GM23338 (cell line): ENCODE data around the gene SCAPER. TPM values are rescaled to one million over a fixed set of nuclear protein-coding genes. Genes with fewer than 3 reads are reported as not detected.
"Not testable (repeated sequence)": the region's sequence is repeated elsewhere in the genome, so short reads cannot be mapped to it uniquely, and the experiment has no call there.

Experiments used
- ATAC-seq: fragments of 200-7000 bp; cut with Tn5 transposase; 3 replicates; pipeline ENCODE4 v1.9.1; 2020
- DNase-seq: peaks from one replicate; pipeline ENCODE4 v3.0.0-alpha.2; 2015; ENCODE audit warnings: low spot score
- H2AFZ ChIP-seq: fragments of 200-600 bp; sonication (generic); 2 replicates; pipeline ENCODE4 v1.8.0; 2016; ENCODE audit warnings: antibody characterized with exemption, mild to moderate bottlenecking, moderate library complexity
- H3F3A ChIP-seq: fragments of 200-600 bp; sonication (generic); replicated peaks from 2 replicates; pipeline ENCODE4 v1.8.0; 2017; ENCODE audit warnings: antibody characterized with exemption, mixed run types, low read depth
- H3K27ac ChIP-seq: fragments of 200-600 bp; sonication (generic); 2 replicates; pipeline ENCODE4 v1.6.1; 2016; ENCODE audit warnings: low read depth
- H3K27me3 ChIP-seq: fragments of 200-600 bp; sonication (generic); 2 replicates; pipeline ENCODE4 v1.8.0; 2016; ENCODE audit warnings: mild to moderate bottlenecking, mixed run types, moderate library complexity; ENCODE audit not compliant: insufficient read depth
- H3K36me3 ChIP-seq: fragments of 200-600 bp; sonication (generic); 2 replicates; pipeline ENCODE4 v1.8.0; 2016; ENCODE audit warnings: mild to moderate bottlenecking; ENCODE audit not compliant: insufficient read depth
- H3K4me1 ChIP-seq: fragments of 200-600 bp; sonication (generic); 2 replicates; pipeline ENCODE4 v1.8.0; 2016; ENCODE audit warnings: mild to moderate bottlenecking, moderate library complexity; ENCODE audit not compliant: insufficient read depth
- H3K4me2 ChIP-seq: fragments of 200-600 bp; sonication (generic); 2 replicates; pipeline ENCODE4 v1.7.1; 2017; ENCODE audit warnings: mixed run types
- H3K4me3 ChIP-seq: fragments of 200-600 bp; sonication (generic); 2 replicates; pipeline ENCODE4 v1.6.1; 2016; ENCODE audit warnings: mixed run types
- H3K79me2 ChIP-seq: fragments of 200-600 bp; sonication (generic); replicated peaks from 2 replicates; pipeline ENCODE4 v1.8.0; 2017; ENCODE audit warnings: mild to moderate bottlenecking; ENCODE audit not compliant: insufficient read depth
- H3K9me2 ChIP-seq: fragments of 200-600 bp; sonication (generic); 2 replicates; pipeline ENCODE4 v1.8.0; 2017; ENCODE audit not compliant: insufficient read depth
- H4K20me1 ChIP-seq: fragments of 200-600 bp; sonication (generic); replicated peaks from 2 replicates; pipeline ENCODE4 v1.8.0; 2017; ENCODE audit warnings: mild to moderate bottlenecking; ENCODE audit not compliant: insufficient read depth
- H3K27ac Mint-ChIP-seq: 2 replicates; pipeline ENCODE4 v1.8.0; 2020; ENCODE audit warnings: inconsistent platforms, mild to moderate bottlenecking, moderate library complexity, mixed read lengths
- H3K27me3 Mint-ChIP-seq: 3 replicates; pipeline ENCODE4 v1.8.0; 2022; ENCODE audit warnings: low read depth, mild to moderate bottlenecking, moderate library complexity, mixed read lengths, inconsistent platforms; ENCODE audit not compliant: insufficient read depth, poor library complexity
- H3K36me3 Mint-ChIP-seq: 3 replicates; pipeline ENCODE4 v1.8.0; 2021; ENCODE audit warnings: low read depth, mild to moderate bottlenecking, inconsistent platforms, moderate library complexity, mixed read lengths
- H3K4me1 Mint-ChIP-seq: 3 replicates; pipeline ENCODE4 v1.8.0; 2020; ENCODE audit warnings: mild to moderate bottlenecking, inconsistent platforms, mixed read lengths
- H3K4me3 Mint-ChIP-seq: 3 replicates; pipeline ENCODE4 v1.8.0; 2021; ENCODE audit warnings: moderate library complexity, mild to moderate bottlenecking, inconsistent platforms, mixed read lengths
- H3K9me3 Mint-ChIP-seq: 3 replicates; pipeline ENCODE4 v1.8.0; 2020; ENCODE audit warnings: moderate library complexity, mild to moderate bottlenecking, inconsistent platforms, mixed read lengths
- CREB1 ChIP-seq: fragments of 250-450 bp; sonication (Bioruptor Pico); IDR thresholded peaks from 2 replicates; pipeline ENCODE4 v1.5.0; 2020; ENCODE audit warnings: low read depth, mild to moderate bottlenecking, moderate library complexity
- EZH2 ChIP-seq: fragments of 200-600 bp; sonication (generic); IDR thresholded peaks from one replicate; pipeline ENCODE4 v1.8.0; 2017; ENCODE audit warnings: antibody characterized with exemption, mild to moderate bottlenecking, low read depth; ENCODE audit not compliant: unreplicated experiment
- JUNB ChIP-seq: IDR thresholded peaks from one replicate; pipeline ENCODE4 v1.6.1; 2016; ENCODE audit warnings: antibody characterized with exemption; ENCODE audit not compliant: unreplicated experiment
- POLR2AphosphoS5 ChIP-seq: IDR thresholded peaks from 2 replicates; pipeline ENCODE4 v1.6.1; 2016; ENCODE audit warnings: antibody characterized with exemption, low read depth
- STAT1 ChIP-seq: IDR thresholded peaks from one replicate; pipeline ENCODE4 v1.6.1; 2016; ENCODE audit warnings: antibody characterized with exemption; ENCODE audit not compliant: unreplicated experiment
- ZNF114 ChIP-seq: fragments of 250-450 bp; sonication (Bioruptor Pico); IDR thresholded peaks from 2 replicates; pipeline ENCODE4 v1.5.0; 2020; ENCODE audit warnings: mild to moderate bottlenecking, moderate library complexity
- polyA plus RNA-seq: library from polyadenylated mRNA; unstranded; fragments of >200 nt; fragmentation: Nextera tagmentation; extraction: Ambion mirVana; gene quantifications from 2 replicates; pipeline ENCODE4 v1.2.1, GENCODE V29; 2016
- total RNA-seq: library from RNA; depleted of rRNA; stranded (reverse); fragments of >200 nt; shearing (Covaris generic); gene quantifications from 2 replicates; pipeline ENCODE4 v1.2.3, GENCODE V29; 2014
- TF ChIP-seq, protein P1 (sequence below), 2 experiments: fragments of 200-600 bp in 1 of 2; sonication (generic) in 1 of 2; conservative IDR thresholded peaks; 2 replicates each; pipeline versions ENCODE4 v1.5.1 to v1.6.1; 2016 to 2017; ENCODE audit warnings: antibody characterized with exemption in 2 of 2, low read depth in 2 of 2, mild to moderate bottlenecking in 2 of 2, moderate library complexity in 1 of 2
- TF ChIP-seq, protein P2 (sequence below): IDR thresholded peaks from 2 replicates; pipeline ENCODE4 v1.6.1; 2016; ENCODE audit warnings: antibody characterized with exemption

Gene SCAPER
- total and polyA plus RNA-seq, 2 experiments from 2014 or later: 9.1 to 17.6 TPM

DNA sequence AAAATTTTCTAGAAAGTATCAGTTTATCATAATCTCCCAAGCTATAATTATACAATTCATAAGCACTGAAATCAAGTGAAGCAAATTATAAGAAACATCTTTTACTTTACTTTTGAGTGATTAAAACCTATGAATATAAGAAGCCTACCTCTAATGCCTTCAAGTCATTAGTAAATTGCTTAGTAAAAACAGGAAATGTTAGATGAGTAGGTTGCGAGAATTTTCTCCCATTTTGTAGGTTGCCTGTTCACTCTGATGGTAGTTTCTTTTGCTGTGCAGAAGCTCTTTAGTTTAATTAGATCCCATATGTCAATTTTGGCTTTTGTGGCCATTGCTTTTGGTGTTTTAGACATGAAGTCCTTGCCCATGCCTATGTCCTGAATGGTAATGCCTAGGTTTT lies 201.1 kb downstream of the SCAPER start:
- not testable (repeated sequence) for H3K27ac ChIP-seq, H3F3A ChIP-seq, H3K4me1 ChIP-seq, H2AFZ ChIP-seq, H3K9me3 Mint-ChIP-seq, H3K36me3 Mint-ChIP-seq, H3K4me3 Mint-ChIP-seq, ATAC-seq, H3K4me3 ChIP-seq, DNase-seq, H4K20me1 ChIP-seq, H3K9me2 ChIP-seq, H3K4me1 Mint-ChIP-seq, H3K36me3 ChIP-seq, H3K79me2 ChIP-seq, H3K4me2 ChIP-seq, H3K27me3 Mint-ChIP-seq, H3K27ac Mint-ChIP-seq, H3K27me3 ChIP-seq

DNA sequence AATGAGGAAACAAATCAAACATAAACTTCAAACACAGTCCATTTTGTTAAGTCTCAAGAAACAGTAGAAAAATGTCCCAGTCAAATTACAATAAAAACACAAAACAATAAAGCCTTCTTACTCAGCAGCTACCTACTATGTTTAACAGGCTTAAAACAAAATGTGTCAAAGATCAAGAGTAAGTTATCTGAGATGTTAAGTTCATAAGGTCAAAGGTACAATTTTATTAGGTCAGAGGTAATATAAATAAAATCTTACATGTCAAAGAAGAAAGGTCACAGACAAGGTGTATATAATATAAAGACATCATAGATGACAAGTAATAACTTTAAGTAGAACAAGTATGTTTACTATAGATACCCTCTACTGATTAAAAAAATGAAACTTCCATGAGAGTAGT lies 208.3 kb downstream of the SCAPER start:
- Histone ChIP-seq H3K4me3 (no peak overlapping the region), H3K4me1 (no peaks in the 10 kb centered on the region), H4K20me1 (no peaks in the 10 kb centered on the region), H3K27me3 (no peaks in the 10 kb centered on the region), H3F3A (no peaks in the 10 kb centered on the region), H3K4me2 (no peak overlapping the region), H3K79me2 (no peaks in the 10 kb centered on the region), H3K9me2 (no peaks in the 10 kb centered on the region), H2AFZ (no peak overlapping the region), H3K36me3 (no peaks in the 10 kb centered on the region), H3K27ac (no peak overlapping the region)
- Mint-ChIP-seq H3K27me3 (peaks cover 1% of the 10 kb centered on the region), H3K27ac (no peak overlapping the region), H3K9me3 (no peaks in the 10 kb centered on the region), H3K4me1 (no peaks in the 10 kb centered on the region; the same call in 2 of the 3 replicates), H3K4me3 (no peak overlapping the region), H3K36me3 (peaks cover 5% of the 10 kb centered on the region; the same call in 2 of the 3 replicates)
- ATAC-seq (no peak), DNase-seq (no peak)
- TF ChIP-seq EZH2 (no peak), CREB1 (CRISPR knock-in tag) (no peak), STAT1 (no peak), ZNF114 (CRISPR knock-in tag) (no peak), POLR2AphosphoS5 (no peak), JUNB (no peak)
- TF ChIP-seq, protein P1, sequence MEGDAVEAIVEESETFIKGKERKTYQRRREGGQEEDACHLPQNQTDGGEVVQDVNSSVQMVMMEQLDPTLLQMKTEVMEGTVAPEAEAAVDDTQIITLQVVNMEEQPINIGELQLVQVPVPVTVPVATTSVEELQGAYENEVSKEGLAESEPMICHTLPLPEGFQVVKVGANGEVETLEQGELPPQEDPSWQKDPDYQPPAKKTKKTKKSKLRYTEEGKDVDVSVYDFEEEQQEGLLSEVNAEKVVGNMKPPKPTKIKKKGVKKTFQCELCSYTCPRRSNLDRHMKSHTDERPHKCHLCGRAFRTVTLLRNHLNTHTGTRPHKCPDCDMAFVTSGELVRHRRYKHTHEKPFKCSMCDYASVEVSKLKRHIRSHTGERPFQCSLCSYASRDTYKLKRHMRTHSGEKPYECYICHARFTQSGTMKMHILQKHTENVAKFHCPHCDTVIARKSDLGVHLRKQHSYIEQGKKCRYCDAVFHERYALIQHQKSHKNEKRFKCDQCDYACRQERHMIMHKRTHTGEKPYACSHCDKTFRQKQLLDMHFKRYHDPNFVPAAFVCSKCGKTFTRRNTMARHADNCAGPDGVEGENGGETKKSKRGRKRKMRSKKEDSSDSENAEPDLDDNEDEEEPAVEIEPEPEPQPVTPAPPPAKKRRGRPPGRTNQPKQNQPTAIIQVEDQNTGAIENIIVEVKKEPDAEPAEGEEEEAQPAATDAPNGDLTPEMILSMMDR (conservative IDR thresholded peaks at IDR 0.05; ENCODE audit: low read depth in 2 of 2): no peak
- TF ChIP-seq, protein P2, sequence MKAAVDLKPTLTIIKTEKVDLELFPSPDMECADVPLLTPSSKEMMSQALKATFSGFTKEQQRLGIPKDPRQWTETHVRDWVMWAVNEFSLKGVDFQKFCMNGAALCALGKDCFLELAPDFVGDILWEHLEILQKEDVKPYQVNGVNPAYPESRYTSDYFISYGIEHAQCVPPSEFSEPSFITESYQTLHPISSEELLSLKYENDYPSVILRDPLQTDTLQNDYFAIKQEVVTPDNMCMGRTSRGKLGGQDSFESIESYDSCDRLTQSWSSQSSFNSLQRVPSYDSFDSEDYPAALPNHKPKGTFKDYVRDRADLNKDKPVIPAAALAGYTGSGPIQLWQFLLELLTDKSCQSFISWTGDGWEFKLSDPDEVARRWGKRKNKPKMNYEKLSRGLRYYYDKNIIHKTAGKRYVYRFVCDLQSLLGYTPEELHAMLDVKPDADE: no peak

DNA sequence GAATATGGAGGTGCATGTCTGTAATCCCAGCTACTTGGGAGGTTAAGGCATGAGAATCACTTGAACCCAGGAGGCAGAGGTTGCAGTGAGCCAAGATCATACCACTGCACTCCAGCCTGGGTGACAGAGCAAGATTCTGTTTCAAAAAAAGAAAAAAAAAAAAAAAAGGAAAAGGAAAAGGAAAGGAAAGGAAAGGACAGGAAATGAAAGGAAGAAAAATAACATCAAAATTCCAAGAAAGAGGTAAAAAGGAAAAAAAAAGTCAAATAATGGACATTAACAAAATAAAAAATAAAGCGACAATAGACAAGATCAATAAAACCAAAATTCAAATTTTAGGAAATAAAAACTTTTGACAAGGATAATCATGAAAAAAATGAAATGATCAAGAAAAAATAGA lies 212.6 kb downstream of the SCAPER start:
- H3K79me2 ChIP-seq, H3K27me3 Mint-ChIP-seq, H3K9me2 ChIP-seq, H3K4me3 Mint-ChIP-seq, H4K20me1 ChIP-seq, H3K27me3 ChIP-seq, H3K36me3 Mint-ChIP-seq, H3K4me3 ChIP-seq, H3K4me1 Mint-ChIP-seq, H3K4me2 ChIP-seq, H2AFZ ChIP-seq, DNase-seq, H3K27ac Mint-ChIP-seq, H3K9me3 Mint-ChIP-seq, H3K4me1 ChIP-seq, H3K36me3 ChIP-seq, ATAC-seq, H3F3A ChIP-seq, H3K27ac ChIP-seq: not testable (repeated sequence)

DNA sequence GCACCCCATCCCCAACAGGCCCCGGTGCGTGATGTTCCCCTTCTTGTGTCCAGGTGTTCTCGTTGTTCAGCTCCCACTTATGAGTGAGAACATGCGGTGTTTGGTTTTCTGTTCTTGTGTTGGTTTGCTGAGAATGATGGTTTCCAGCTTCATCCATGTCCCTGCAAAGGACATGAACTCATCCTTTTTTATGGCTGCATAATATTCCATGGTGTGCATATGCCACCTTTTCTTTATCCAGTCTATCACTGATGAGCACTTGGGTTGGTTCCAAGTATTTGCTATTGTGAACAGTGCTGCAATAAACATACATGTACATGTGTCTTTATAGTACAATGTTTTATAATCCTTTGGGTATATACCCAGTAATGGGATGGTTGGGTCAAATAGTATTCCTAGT lies 217.5 kb downstream of the SCAPER start:
- H3K4me3 Mint-ChIP-seq, ATAC-seq, H3K27ac ChIP-seq, H3K27ac Mint-ChIP-seq, H3K4me2 ChIP-seq, DNase-seq, H3F3A ChIP-seq, H3K9me2 ChIP-seq, H3K27me3 Mint-ChIP-seq, H3K4me1 ChIP-seq, H4K20me1 ChIP-seq, H3K36me3 Mint-ChIP-seq, H2AFZ ChIP-seq, H3K36me3 ChIP-seq, H3K27me3 ChIP-seq, H3K9me3 Mint-ChIP-seq, H3K79me2 ChIP-seq, H3K4me1 Mint-ChIP-seq, H3K4me3 ChIP-seq: not testable (repeated sequence)
